Superior temporal gyrus (tissue), 1 donor: ENCODE results near the gene UBE2B.
A peak's percentile ranks its signal among the peaks of the same experiment; 100 is the strongest.
"Not testable (repeated sequence)": the region's sequence is repeated elsewhere in the genome, so short reads cannot be mapped to it uniquely, and the experiment has no call there.

Source experiments
- DNase-seq: peaks from one replicate; pipeline ENCODE4 v3.0.0-alpha.2; 2016; ENCODE audit errors: extremely low spot score

UBE2B gene

GRCh38 chr5:134398609-134399155, 27.3 kb downstream of the UBE2B start:
- no peak for DNase-seq

- DNase-seq: no peak
Measured at GRCh38 chr5:134403951-134404350, 32.6 kb downstream of the UBE2B start.

- DNase-seq: no peak
Measured at GRCh38 chr5:134406390-134406789, 35.0 kb downstream of the UBE2B start.

GRCh38 chr5:134409321-134409720, 38.0 kb downstream of the UBE2B start:
- DNase-seq: no peak

- DNase-seq: no peak
Measured at GRCh38 chr5:134410822-134411221, 39.5 kb downstream of the UBE2B start.

GRCh38 chr5:134411228-134411545, 39.8 kb downstream of the UBE2B start:
- no peak for DNase-seq

- peak; percentile 92 for DNase-seq
Measured at GRCh38 chr5:134411546-134412266, 40.3 kb downstream of the UBE2B start, which contains the start of gene CDKN2AIPNL. CDKN2AIPNL (minus strand) TSS chr5:134411881; CDS start chr5:134411854, 27 bp downstream.

- DNase-seq: no peak
Measured at GRCh38 chr5:134413046-134413445, 41.7 kb downstream of the UBE2B start.

- no peak for DNase-seq
Measured at GRCh38 chr5:134417707-134418106, 46.3 kb downstream of the UBE2B start.

- DNase-seq: no peak
Measured at GRCh38 chr5:134418958-134419357, 47.6 kb downstream of the UBE2B start.

- no peak for DNase-seq
Measured at GRCh38 chr5:134420343-134420742, 49.0 kb downstream of the UBE2B start.

GRCh38 chr5:134421038-134421437, 49.7 kb downstream of the UBE2B start:
- not testable (repeated sequence) for DNase-seq

GRCh38 chr5:134422791-134423365, 51.5 kb downstream of the UBE2B start:
- no peak for DNase-seq

GRCh38 chr5:134423376-134423775, 52.0 kb downstream of the UBE2B start:
- DNase-seq: no peak

GRCh38 chr5:134426361-134426760, 55.0 kb downstream of the UBE2B start:
- no peak for DNase-seq

GRCh38 chr5:134427540-134428041, 56.2 kb downstream of the UBE2B start:
- no peak for DNase-seq

GRCh38 chr5:134430001-134430569, 58.7 kb downstream of the UBE2B start:
- no peak for DNase-seq

- no peak for DNase-seq
Measured at GRCh38 chr5:134432174-134432573, 60.8 kb downstream of the UBE2B start.

GRCh38 chr5:134432677-134433359, 61.4 kb downstream of the UBE2B start:
- no peak for DNase-seq

GRCh38 chr5:134435560-134435959, 64.2 kb downstream of the UBE2B start:
- no peak for DNase-seq

GRCh38 chr5:134436523-134437339, 65.4 kb downstream of the UBE2B start:
- peak; percentile 61 for DNase-seq
